Measurements from ENCODE around the gene YAF2.
A peak's percentile ranks its signal among the peaks of the same experiment; 100 is the strongest.
"Not testable (repeated sequence)": the region's sequence is repeated elsewhere in the genome, so short reads cannot be mapped to it uniquely, and the experiment has no call there.

YAF2 gene

DNA sequence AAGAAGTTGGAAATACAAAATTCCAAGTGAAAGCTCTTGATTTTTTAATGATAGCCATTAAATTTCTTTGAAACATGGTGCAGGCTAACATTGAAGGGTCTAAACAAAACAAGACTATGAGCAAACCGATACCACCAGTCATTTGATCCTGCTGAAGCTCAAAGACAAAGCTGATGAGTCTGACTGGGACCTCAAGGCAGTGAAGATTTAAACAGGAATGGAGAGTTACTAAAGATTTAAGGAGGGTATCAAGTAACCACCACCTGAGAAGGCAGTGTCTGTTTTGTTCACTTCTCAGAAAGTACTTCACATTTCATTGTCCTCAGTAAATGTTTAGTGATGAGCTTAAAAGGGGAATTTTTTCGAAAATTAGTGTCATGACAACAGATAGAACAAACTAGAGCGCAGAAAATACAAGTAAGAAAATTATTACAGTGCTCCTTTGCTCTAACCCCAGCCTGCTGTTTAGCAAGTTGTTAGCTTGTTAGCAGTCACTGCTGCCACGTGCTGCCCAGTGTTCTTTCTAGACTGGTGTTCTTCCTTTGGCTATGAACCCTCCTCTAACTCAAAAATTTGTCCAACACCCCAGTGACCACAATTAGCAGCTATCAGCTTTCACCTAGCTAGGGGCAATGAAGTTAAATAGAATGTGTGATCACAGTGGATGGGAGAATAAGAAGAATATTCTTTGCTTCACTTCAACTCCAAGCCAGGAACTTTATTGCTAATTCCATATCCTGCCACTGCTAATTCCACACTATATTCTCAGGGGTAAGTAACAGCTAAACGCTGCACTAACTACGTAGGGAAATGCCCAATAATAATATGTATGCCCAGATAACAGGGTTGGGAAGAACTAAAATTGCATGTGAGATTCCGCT lies 41.1 kb downstream of the YAF2 start:
- no peaks in the 10 kb centered on the region for H3K4me1 Mint-ChIP-seq (ENCODE audit: low read depth)
- no peak overlapping the region for H3K4me3 Mint-ChIP-seq
- no peaks in the 10 kb centered on the region for H3K27me3 Mint-ChIP-seq
- H3K27ac Mint-ChIP-seq = no peak overlapping the region
- H3K36me3 Mint-ChIP-seq (ENCODE audit: low read depth) = peaks cover 13% of the 10 kb centered on the region
- H3K9me3 Mint-ChIP-seq = no peaks in the 10 kb centered on the region

- H3K4me1 Mint-ChIP-seq (ENCODE audit: low read depth) = no peaks in the 10 kb centered on the region
- H3K4me3 Mint-ChIP-seq = no peak overlapping the region
- H3K27ac Mint-ChIP-seq = no peak overlapping the region
- H3K36me3 Mint-ChIP-seq (ENCODE audit: low read depth) = peaks cover 4% of the 10 kb centered on the region
- no peaks in the 10 kb centered on the region for H3K27me3 Mint-ChIP-seq
- no peaks in the 10 kb centered on the region for H3K9me3 Mint-ChIP-seq
Observed at GRCh38 chr12:42192686-42193085, 45.4 kb downstream of the YAF2 start.

- Mint-ChIP-seq H3K4me3 (no peak overlapping the region), H3K36me3 (ENCODE audit: low read depth) (peaks cover 4% of the 10 kb centered on the region), H3K4me1 (ENCODE audit: low read depth) (no peaks in the 10 kb centered on the region), H3K9me3 (no peaks in the 10 kb centered on the region), H3K27me3 (no peaks in the 10 kb centered on the region), H3K27ac (no peak overlapping the region)
Observed at GRCh38 chr12:42192258-42192657, 45.8 kb downstream of the YAF2 start.

DNA sequence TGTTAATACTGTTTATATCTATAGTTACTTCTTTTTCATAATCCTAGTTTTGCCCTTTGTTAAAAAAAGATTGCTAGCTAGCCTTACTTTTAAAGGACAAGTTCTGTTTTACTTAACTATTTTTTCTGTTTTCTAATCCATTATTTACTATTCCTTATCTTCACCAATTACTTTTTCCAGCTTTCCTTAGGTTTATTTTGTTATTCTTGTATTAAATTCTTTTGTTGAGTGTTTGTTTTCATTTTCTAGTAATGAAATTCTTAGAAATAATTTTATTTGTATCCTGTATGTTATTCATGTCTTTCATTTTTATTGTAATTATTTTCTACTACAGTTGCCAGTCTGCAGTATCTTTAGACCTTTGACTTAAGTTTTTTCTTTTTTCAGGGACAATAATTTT lies 47.7 kb downstream of the YAF2 start:
- H3K27me3 Mint-ChIP-seq = no peaks in the 10 kb centered on the region
- H3K27ac Mint-ChIP-seq = no peak overlapping the region
- peaks cover 7% of the 10 kb centered on the region for H3K36me3 Mint-ChIP-seq (ENCODE audit: low read depth)
- H3K9me3 Mint-ChIP-seq = no peaks in the 10 kb centered on the region
- peaks cover 5% of the 10 kb centered on the region for H3K4me1 Mint-ChIP-seq (ENCODE audit: low read depth)
- H3K4me3 Mint-ChIP-seq = no peak overlapping the region

DNA sequence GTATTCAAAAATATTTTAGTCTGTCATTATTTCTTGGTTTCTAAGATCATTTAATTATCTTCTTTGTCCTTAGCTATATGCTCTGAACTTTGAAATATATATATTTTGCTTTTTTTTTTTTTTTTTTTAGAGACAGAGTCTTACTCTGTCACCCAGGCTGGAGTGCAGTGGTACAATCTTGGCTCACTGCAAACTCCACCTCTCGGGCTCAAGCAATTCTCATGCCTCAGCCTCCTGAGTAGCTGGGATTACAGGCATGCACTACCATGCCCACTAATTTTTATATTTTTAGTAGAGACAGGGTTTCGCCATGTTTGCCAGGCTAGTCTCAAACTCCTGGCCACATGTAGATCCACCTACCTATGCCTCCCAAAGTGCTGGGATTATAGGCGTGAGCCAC lies 49.8 kb downstream of the YAF2 start:
- H3K9me3 Mint-ChIP-seq; H3K4me1 Mint-ChIP-seq (ENCODE audit: low read depth); H3K27ac Mint-ChIP-seq; H3K4me3 Mint-ChIP-seq; H3K27me3 Mint-ChIP-seq: not testable (repeated sequence)
- peaks cover 17% of the 10 kb centered on the region for H3K36me3 Mint-ChIP-seq (ENCODE audit: low read depth)

DNA sequence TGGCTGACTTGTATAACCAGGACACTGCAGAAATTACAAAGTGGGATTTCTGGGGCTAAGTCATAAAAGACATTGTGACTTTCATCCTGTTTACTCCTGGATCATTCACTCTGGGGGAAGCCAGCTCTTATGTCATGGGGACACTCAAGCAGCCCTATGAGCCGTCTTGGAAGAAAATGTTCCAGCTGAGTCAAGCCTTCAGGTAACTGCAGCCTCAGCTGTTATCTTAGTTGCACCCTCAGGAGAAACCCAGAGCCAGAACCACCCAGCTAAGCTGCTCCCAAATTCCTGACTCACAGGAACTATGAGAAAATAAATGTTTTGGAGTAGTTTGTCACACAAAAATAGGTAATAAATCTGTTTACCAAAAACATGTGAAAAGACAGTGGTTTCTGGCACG lies 50.2 kb downstream of the YAF2 start:
- no peaks in the 10 kb centered on the region for H3K27me3 Mint-ChIP-seq
- H3K4me3 Mint-ChIP-seq = no peak overlapping the region
- peaks cover 4% of the 10 kb centered on the region for H3K9me3 Mint-ChIP-seq
- H3K4me1 Mint-ChIP-seq (ENCODE audit: low read depth) = peaks cover 14% of the 10 kb centered on the region
- no peak overlapping the region for H3K27ac Mint-ChIP-seq
- H3K36me3 Mint-ChIP-seq (ENCODE audit: low read depth) = peaks cover 17% of the 10 kb centered on the region

GRCh38 chr12:42186793-42187192 lies 51.3 kb downstream of the YAF2 start:
- no peak overlapping the region for H3K4me3 Mint-ChIP-seq
- H3K9me3 Mint-ChIP-seq = peaks cover 4% of the 10 kb centered on the region
- peaks cover 19% of the 10 kb centered on the region for H3K36me3 Mint-ChIP-seq (ENCODE audit: low read depth)
- no peaks in the 10 kb centered on the region for H3K27me3 Mint-ChIP-seq
- H3K4me1 Mint-ChIP-seq (ENCODE audit: low read depth) = peaks cover 22% of the 10 kb centered on the region
- no peak overlapping the region for H3K27ac Mint-ChIP-seq

DNA sequence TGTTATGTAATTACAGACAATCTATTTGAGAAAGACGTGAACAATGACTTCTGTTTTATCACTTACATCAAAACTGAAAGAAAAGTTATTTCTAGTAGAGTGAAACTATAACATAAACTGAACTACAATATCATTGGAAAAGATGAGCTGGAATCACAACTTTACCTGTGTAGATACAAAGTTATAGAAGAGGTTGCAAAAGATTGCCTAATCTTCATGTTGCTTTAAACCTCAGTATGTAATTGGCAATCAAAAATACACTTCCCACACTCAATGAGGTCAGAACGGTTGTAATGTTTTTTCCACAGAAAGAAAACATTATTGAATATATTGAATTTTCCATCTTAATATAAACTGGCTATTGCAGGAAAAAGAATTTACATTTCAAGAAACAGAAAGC lies 55.7 kb downstream of the YAF2 start:
- Mint-ChIP-seq H3K4me3 (no peak overlapping the region), H3K9me3 (peaks cover 4% of the 10 kb centered on the region), H3K4me1 (ENCODE audit: low read depth) (peaks cover 22% of the 10 kb centered on the region), H3K27me3 (no peaks in the 10 kb centered on the region), H3K36me3 (ENCODE audit: low read depth) (peaks cover 27% of the 10 kb centered on the region), H3K27ac (peak overlapping the region; percentile 5)

GRCh38 chr12:42180990-42181596 lies 57.0 kb downstream of the YAF2 start:
- H3K36me3 Mint-ChIP-seq (ENCODE audit: low read depth) = peaks cover 38% of the 10 kb centered on the region

GRCh38 chr12:42178101-42178500 lies 59.9 kb downstream of the YAF2 start:
- H3K9me3 Mint-ChIP-seq = peaks cover 7% of the 10 kb centered on the region
- no peak overlapping the region for H3K27ac Mint-ChIP-seq
- H3K4me1 Mint-ChIP-seq (ENCODE audit: low read depth) = peaks cover 26% of the 10 kb centered on the region
- H3K4me3 Mint-ChIP-seq = no peak overlapping the region
- H3K36me3 Mint-ChIP-seq (ENCODE audit: low read depth) = peaks cover 42% of the 10 kb centered on the region
- no peaks in the 10 kb centered on the region for H3K27me3 Mint-ChIP-seq

More at GRCh38 chr12:42180990-42181596, 57.0 kb downstream of the YAF2 start:
- H3K4me1 Mint-ChIP-seq (ENCODE audit: low read depth) = peaks cover 19% of the 10 kb centered on the region
- no peak overlapping the region for H3K4me3 Mint-ChIP-seq
- peaks cover 8% of the 10 kb centered on the region for H3K9me3 Mint-ChIP-seq
- no peak overlapping the region for H3K27ac Mint-ChIP-seq
- no peaks in the 10 kb centered on the region for H3K27me3 Mint-ChIP-seq

DNA sequence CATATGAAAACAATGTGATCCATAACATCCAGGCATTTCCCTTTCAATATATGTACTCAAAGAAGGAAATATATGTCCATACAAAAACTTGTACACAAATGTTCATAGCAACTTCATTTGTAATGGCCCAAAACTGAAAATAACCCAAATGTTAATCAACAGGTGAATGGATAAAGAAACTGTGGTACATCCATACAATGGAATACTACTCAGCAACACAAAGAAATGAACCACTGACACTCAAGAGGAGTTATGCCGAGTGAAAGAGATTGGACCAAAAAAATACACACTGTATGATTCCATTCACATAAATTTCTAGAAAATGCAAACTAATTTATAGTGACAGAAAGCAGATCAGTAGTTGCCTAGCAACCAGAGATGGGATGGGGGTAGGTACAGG lies 63.1 kb downstream of the YAF2 start:
- H3K4me1 Mint-ChIP-seq (ENCODE audit: low read depth) = peaks cover 20% of the 10 kb centered on the region
- H3K4me3 Mint-ChIP-seq = no peak overlapping the region
- H3K36me3 Mint-ChIP-seq (ENCODE audit: low read depth) = peaks cover 48% of the 10 kb centered on the region
- peaks cover 7% of the 10 kb centered on the region for H3K9me3 Mint-ChIP-seq
- H3K27me3 Mint-ChIP-seq = no peaks in the 10 kb centered on the region
- H3K27ac Mint-ChIP-seq = no peak overlapping the region

- H3K4me3 Mint-ChIP-seq = no peak overlapping the region
- H3K9me3 Mint-ChIP-seq = peaks cover 7% of the 10 kb centered on the region
- peaks cover 49% of the 10 kb centered on the region for H3K36me3 Mint-ChIP-seq (ENCODE audit: low read depth)
- peaks cover 20% of the 10 kb centered on the region for H3K4me1 Mint-ChIP-seq (ENCODE audit: low read depth)
- H3K27me3 Mint-ChIP-seq = no peaks in the 10 kb centered on the region
- H3K27ac Mint-ChIP-seq = peak overlapping the region; percentile 5
Observed at GRCh38 chr12:42173961-42174521, 64.0 kb downstream of the YAF2 start.

GRCh38 chr12:42172441-42173210 lies 65.4 kb downstream of the YAF2 start:
- H3K27me3 Mint-ChIP-seq = no peaks in the 10 kb centered on the region
- peaks cover 7% of the 10 kb centered on the region for H3K9me3 Mint-ChIP-seq
- H3K27ac Mint-ChIP-seq = no peak overlapping the region
- peaks cover 50% of the 10 kb centered on the region for H3K36me3 Mint-ChIP-seq (ENCODE audit: low read depth)
- H3K4me3 Mint-ChIP-seq = no peak overlapping the region
- H3K4me1 Mint-ChIP-seq (ENCODE audit: low read depth) = peaks cover 20% of the 10 kb centered on the region

DNA sequence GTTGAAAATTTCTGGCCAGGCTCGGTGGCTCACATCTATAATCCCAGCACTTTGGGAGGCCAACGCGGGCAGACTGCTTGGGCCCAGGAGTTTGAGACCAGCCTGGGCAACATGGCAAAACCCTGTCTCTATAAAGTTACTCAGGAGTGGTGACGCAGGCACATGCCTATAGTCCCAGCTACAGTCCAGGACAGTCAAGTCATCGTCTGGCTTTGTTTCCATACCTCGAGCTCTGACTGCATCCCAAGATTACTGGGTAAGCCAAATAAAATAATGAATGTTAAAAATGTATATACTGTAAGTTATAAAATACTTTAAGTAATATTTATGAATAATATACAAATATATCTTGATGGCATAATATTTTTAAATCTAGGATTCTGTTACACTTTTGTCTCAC lies 70.3 kb downstream of the YAF2 start:
- Mint-ChIP-seq H3K36me3 (ENCODE audit: low read depth) (peaks cover 20% of the 10 kb centered on the region), H3K9me3 (no peaks in the 10 kb centered on the region), H3K4me3 (no peak overlapping the region), H3K4me1 (ENCODE audit: low read depth) (peaks cover 13% of the 10 kb centered on the region), H3K27me3 (no peaks in the 10 kb centered on the region), H3K27ac (no peak overlapping the region)

GRCh38 chr12:42166501-42166900 lies 71.5 kb downstream of the YAF2 start:
- Mint-ChIP-seq H3K27ac (no peak overlapping the region), H3K4me1 (ENCODE audit: low read depth) (peaks cover 20% of the 10 kb centered on the region), H3K9me3 (no peaks in the 10 kb centered on the region), H3K36me3 (ENCODE audit: low read depth) (peaks cover 16% of the 10 kb centered on the region), H3K4me3 (no peak overlapping the region), H3K27me3 (no peaks in the 10 kb centered on the region)

All from stimulated activated naive CD8-positive, alpha-beta T cell treated with anti-CD3 and anti-CD28 coated beads, Interleukin-15, Interleukin-2, amounts not matched to agents 100 ng/mL and 50 ng/mL, for 24 hours (primary cell).